Daoy (cell line): ENCODE measurements around the gene FILIP1L. TPM values are rescaled to one million over a fixed set of nuclear protein-coding genes. Genes with fewer than 3 reads are reported as not detected.
"Not testable (repeated sequence)": the region's sequence is repeated elsewhere in the genome, so short reads cannot be mapped to it uniquely, and the experiment has no call there.

Source experiments
- DNase-seq: peaks from one replicate; pipeline ENCODE4 v3.0.0-alpha.2; 2015; ENCODE audit warnings: low read depth
- total RNA-seq: library from RNA; depleted of rRNA; stranded (reverse); fragments of >200 nt; shearing (Covaris generic); gene quantifications from 2 replicates; pipeline ENCODE4 v1.2.3, GENCODE V29; 2014

Gene FILIP1L
- total RNA-seq, 1 experiment from 2014 or later, result 26.5 TPM

GRCh38 chr3:100098784-100099070 is 15.6 kb downstream of the FILIP1L start:
- DNase-seq, result no peak

GRCh38 chr3:100097919-100098783 is 16.1 kb downstream of the FILIP1L start:
- DNase-seq, result no peak

GRCh38 chr3:100096866-100097265 is 17.4 kb downstream of the FILIP1L start:
- DNase-seq, result no peak

GRCh38 chr3:100096286-100096685 is 18.0 kb downstream of the FILIP1L start:
- not testable (repeated sequence) for DNase-seq

GRCh38 chr3:100093831-100094230 is 20.5 kb downstream of the FILIP1L start:
- no peak for DNase-seq

- no peak for DNase-seq
Observed at GRCh38 chr3:100090669-100091005, 23.7 kb downstream of the FILIP1L start.

- DNase-seq, result peak; percentile 58
Observed at GRCh38 chr3:100089812-100090668, 24.3 kb downstream of the FILIP1L start.

- no peak for DNase-seq
Observed at GRCh38 chr3:100088735-100089368, 25.4 kb downstream of the FILIP1L start.

- DNase-seq, result peak; percentile 66
Observed at GRCh38 chr3:100087198-100087597, 27.1 kb downstream of the FILIP1L start.

GRCh38 chr3:100086401-100086800 is 27.9 kb downstream of the FILIP1L start:
- DNase-seq, result no peak

GRCh38 chr3:100084100-100084806 is 30.0 kb downstream of the FILIP1L start:
- no peak for DNase-seq

GRCh38 chr3:100083209-100083608 is 31.1 kb downstream of the FILIP1L start:
- no peak for DNase-seq

- DNase-seq, result no peak
Observed at GRCh38 chr3:100082714-100083113, 31.6 kb downstream of the FILIP1L start.

- DNase-seq, result no peak
Observed at GRCh38 chr3:100081986-100082692, 32.2 kb downstream of the FILIP1L start.

- DNase-seq, result no peak
Observed at GRCh38 chr3:100081311-100081710, 33.0 kb downstream of the FILIP1L start.

- no peak for DNase-seq
Observed at GRCh38 chr3:100080573-100080972, 33.7 kb downstream of the FILIP1L start.

- no peak for DNase-seq
Observed at GRCh38 chr3:100079328-100079727, 35.0 kb downstream of the FILIP1L start.

GRCh38 chr3:100076731-100077529 is 37.4 kb downstream of the FILIP1L start:
- no peak for DNase-seq

GRCh38 chr3:100075851-100076730 is 38.2 kb downstream of the FILIP1L start:
- DNase-seq, result no peak
